RWPE2 (cell line): Measurements from ENCODE around the gene ERO1B.

Experiments
- ATAC-seq: fragments of 200-7000 bp; cut with Tn5 transposase; 3 replicates; pipeline ENCODE4 v1.9.1; 2021; ENCODE audit warnings: low read depth
- DNase-seq: peaks from one replicate; pipeline ENCODE4 v3.0.0-alpha.2; 2020; ENCODE audit warnings: low spot score
- H3K27ac ChIP-seq: fragments of 450-650 bp; 2 replicates; pipeline ENCODE4 v1.5.1; 2017; ENCODE audit warnings: mild to moderate bottlenecking; ENCODE audit not compliant: poor library complexity, severe bottlenecking
- H3K27me3 ChIP-seq: fragments of 250-450 bp; sonication (Bioruptor Pico); 2 replicates; pipeline ENCODE4 v1.5.1; 2021; ENCODE audit warnings: mild to moderate bottlenecking, moderate library complexity; ENCODE audit not compliant: insufficient read depth, poor library complexity, severe bottlenecking
- H3K36me3 ChIP-seq: fragments of 250-450 bp; sonication (Bioruptor Pico); 2 replicates; pipeline ENCODE4 v1.5.1; 2020; ENCODE audit warnings: low read depth, mild to moderate bottlenecking, moderate library complexity
- H3K4me1 ChIP-seq: fragments of 250-450 bp; sonication (Bioruptor Pico); 2 replicates; pipeline ENCODE4 v1.5.1; 2021; ENCODE audit warnings: mild to moderate bottlenecking, moderate library complexity; ENCODE audit not compliant: insufficient read depth, poor library complexity, severe bottlenecking
- H3K4me3 ChIP-seq: fragments of 250-450 bp; sonication (Bioruptor Pico); 2 replicates; pipeline ENCODE4 v1.5.1; 2021; ENCODE audit warnings: mild to moderate bottlenecking, moderate library complexity; ENCODE audit not compliant: severe bottlenecking
- H3K9me3 ChIP-seq: fragments of 250-450 bp; sonication (Bioruptor Pico); 2 replicates; pipeline ENCODE4 v1.5.1; 2021; ENCODE audit warnings: mild to moderate bottlenecking, moderate library complexity; ENCODE audit not compliant: severe bottlenecking
- TF ChIP-seq, protein P1 (sequence below): fragments of 450-650 bp; IDR thresholded peaks from one replicate; pipeline ENCODE4 v1.5.1; 2017; ENCODE audit warnings: mild to moderate bottlenecking, moderate library complexity; ENCODE audit not compliant: poor library complexity, severe bottlenecking

The ERO1B gene

GRCh38 chr1:236247286-236247685, 34.5 kb downstream of the ERO1B start:
- no peaks in the 10 kb centered on the region for H3K36me3 ChIP-seq
- H3K9me3 ChIP-seq = no peaks in the 10 kb centered on the region
- H3K27ac ChIP-seq = no peak overlapping the region
- no peaks in the 10 kb centered on the region for H3K27me3 ChIP-seq
- ATAC-seq (no peak), DNase-seq (no peak)
- TF ChIP-seq, protein P1, sequence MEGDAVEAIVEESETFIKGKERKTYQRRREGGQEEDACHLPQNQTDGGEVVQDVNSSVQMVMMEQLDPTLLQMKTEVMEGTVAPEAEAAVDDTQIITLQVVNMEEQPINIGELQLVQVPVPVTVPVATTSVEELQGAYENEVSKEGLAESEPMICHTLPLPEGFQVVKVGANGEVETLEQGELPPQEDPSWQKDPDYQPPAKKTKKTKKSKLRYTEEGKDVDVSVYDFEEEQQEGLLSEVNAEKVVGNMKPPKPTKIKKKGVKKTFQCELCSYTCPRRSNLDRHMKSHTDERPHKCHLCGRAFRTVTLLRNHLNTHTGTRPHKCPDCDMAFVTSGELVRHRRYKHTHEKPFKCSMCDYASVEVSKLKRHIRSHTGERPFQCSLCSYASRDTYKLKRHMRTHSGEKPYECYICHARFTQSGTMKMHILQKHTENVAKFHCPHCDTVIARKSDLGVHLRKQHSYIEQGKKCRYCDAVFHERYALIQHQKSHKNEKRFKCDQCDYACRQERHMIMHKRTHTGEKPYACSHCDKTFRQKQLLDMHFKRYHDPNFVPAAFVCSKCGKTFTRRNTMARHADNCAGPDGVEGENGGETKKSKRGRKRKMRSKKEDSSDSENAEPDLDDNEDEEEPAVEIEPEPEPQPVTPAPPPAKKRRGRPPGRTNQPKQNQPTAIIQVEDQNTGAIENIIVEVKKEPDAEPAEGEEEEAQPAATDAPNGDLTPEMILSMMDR = no peak
- no peak overlapping the region for H3K4me3 ChIP-seq
- H3K4me1 ChIP-seq = no peaks in the 10 kb centered on the region

DNA sequence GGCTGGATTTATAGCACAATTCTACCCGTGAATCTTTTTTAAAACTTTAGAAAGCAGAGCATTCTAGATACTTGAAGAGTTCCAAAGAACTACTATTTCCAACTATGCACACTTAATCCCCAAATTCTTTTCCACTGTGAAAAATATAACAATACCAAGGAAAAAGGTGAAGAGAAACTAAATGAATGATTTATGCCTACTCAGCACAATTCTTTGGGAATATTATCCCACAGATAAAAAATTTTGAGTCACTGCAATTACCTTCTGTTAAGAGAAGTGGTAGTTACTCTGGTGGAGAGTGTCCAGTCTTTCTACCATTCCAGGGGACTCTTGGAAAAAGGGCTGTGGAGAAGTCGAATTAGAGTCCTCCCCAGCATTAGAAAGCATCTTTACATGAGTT, 39.2 kb downstream of the ERO1B start:
- no peak for DNase-seq
- no peak overlapping the region for H3K27ac ChIP-seq
- no peaks in the 10 kb centered on the region for H3K4me1 ChIP-seq
- H3K4me3 ChIP-seq = no peak overlapping the region
- H3K36me3 ChIP-seq = no peaks in the 10 kb centered on the region
- no peaks in the 10 kb centered on the region for H3K27me3 ChIP-seq
- no peaks in the 10 kb centered on the region for H3K9me3 ChIP-seq
- ATAC-seq = no peak
- TF ChIP-seq, protein P1 = no peak

GRCh38 chr1:236240675-236241074, 41.1 kb downstream of the ERO1B start:
- Histone ChIP-seq H3K4me3 (no peak overlapping the region), H3K9me3 (no peaks in the 10 kb centered on the region), H3K27ac (no peak overlapping the region), H3K36me3 (no peaks in the 10 kb centered on the region), H3K27me3 (no peaks in the 10 kb centered on the region), H3K4me1 (no peaks in the 10 kb centered on the region)
- ATAC-seq (no peak), DNase-seq (no peak)
- TF ChIP-seq, protein P1 = no peak

- TF ChIP-seq, protein P1 = no peak
- Histone ChIP-seq H3K27me3 (no peaks in the 10 kb centered on the region), H3K4me3 (no peak overlapping the region), H3K36me3 (no peaks in the 10 kb centered on the region), H3K4me1 (no peaks in the 10 kb centered on the region), H3K27ac (no peak overlapping the region), H3K9me3 (no peaks in the 10 kb centered on the region)
- DNase-seq = no peak
- no peak for ATAC-seq
Observed at GRCh38 chr1:236239092-236239585, 42.6 kb downstream of the ERO1B start.

- TF ChIP-seq, protein P1 = no peak
- Histone ChIP-seq H3K9me3 (no peaks in the 10 kb centered on the region), H3K4me3 (no peak overlapping the region), H3K27ac (no peak overlapping the region), H3K4me1 (no peaks in the 10 kb centered on the region), H3K36me3 (no peaks in the 10 kb centered on the region), H3K27me3 (no peaks in the 10 kb centered on the region)
- no peak for DNase-seq
- no peak for ATAC-seq
Observed at GRCh38 chr1:236235116-236235515, 46.6 kb downstream of the ERO1B start.
